Progenitor cell of endocrine pancreas (in vitro differentiated cells): Measurements from ENCODE around the gene AKAP7. TPM values are rescaled to one million over a fixed set of nuclear protein-coding genes. Genes with fewer than 3 reads are reported as not detected.

Source experiments
- DNase-seq: peaks from one replicate; pipeline ENCODE4 v3.0.0; 2021; ENCODE audit warnings: low spot score; ENCODE audit not compliant: unreplicated experiment
- H3K27ac Mint-ChIP-seq: 2 replicates; pipeline ENCODE4 v1.8.0; 2021; ENCODE audit warnings: mild to moderate bottlenecking, moderate library complexity, mixed read lengths
- H3K27me3 Mint-ChIP-seq: 2 replicates; pipeline ENCODE4 v1.8.0; 2021; ENCODE audit warnings: mixed read lengths
- H3K36me3 Mint-ChIP-seq: 2 replicates; pipeline ENCODE4 v1.8.0; 2022; ENCODE audit warnings: mixed read lengths; ENCODE audit not compliant: insufficient read depth
- H3K4me1 Mint-ChIP-seq: 2 replicates; pipeline ENCODE4 v1.8.0; 2021; ENCODE audit warnings: low read depth, mixed read lengths
- H3K4me3 Mint-ChIP-seq: 2 replicates; pipeline ENCODE4 v1.8.0; 2021; ENCODE audit warnings: low read depth, mild to moderate bottlenecking, moderate library complexity, mixed read lengths
- H3K9me3 Mint-ChIP-seq: 2 replicates; pipeline ENCODE4 v1.8.0; 2021; ENCODE audit warnings: low read depth, mixed read lengths
- CTCF ChIP-seq: fragments of 200-600 bp; sonication (generic); IDR thresholded peaks from one replicate; pipeline ENCODE4 v1.5.0; 2021; ENCODE audit warnings: antibody characterized with exemption, mild to moderate bottlenecking; ENCODE audit not compliant: unreplicated experiment
- total RNA-seq: library from RNA; stranded (reverse); gene quantifications from 2 replicates; pipeline ENCODE4 v1.2.1, GENCODE V29; 2021

AKAP7 gene
- total RNA-seq, 1 donor from 2014 or later: 25.5 TPM

- Mint-ChIP-seq H3K36me3 (no peaks in the 10 kb centered on the region), H3K27me3 (no peaks in the 10 kb centered on the region), H3K4me1 (peaks cover 23% of the 10 kb centered on the region), H3K4me3 (no peak overlapping the region), H3K27ac (peak overlapping the region; percentile 79), H3K9me3 (no peaks in the 10 kb centered on the region)
- no peak for DNase-seq
- no peak for TF ChIP-seq CTCF
Measured at GRCh38 chr6:131331873-131332781, 196.9 kb downstream of the AKAP7 start.

Other genes starting within 250 kb of the AKAP7 start
- 61.6 and 62.7 TPM in 2 replicates for gene EPB41L2, start 72.2 kb upstream of the AKAP7 start, total RNA-seq